ENCODE results near the gene AIRE. TPM values are rescaled to one million over a fixed set of nuclear protein-coding genes. Genes with fewer than 3 reads are reported as not detected.
"Not testable (repeated sequence)": the region's sequence is repeated elsewhere in the genome, so short reads cannot be mapped to it uniquely, and the experiment has no call there.

Gene AIRE
- 0.75 TPM for total RNA-seq

DNA sequence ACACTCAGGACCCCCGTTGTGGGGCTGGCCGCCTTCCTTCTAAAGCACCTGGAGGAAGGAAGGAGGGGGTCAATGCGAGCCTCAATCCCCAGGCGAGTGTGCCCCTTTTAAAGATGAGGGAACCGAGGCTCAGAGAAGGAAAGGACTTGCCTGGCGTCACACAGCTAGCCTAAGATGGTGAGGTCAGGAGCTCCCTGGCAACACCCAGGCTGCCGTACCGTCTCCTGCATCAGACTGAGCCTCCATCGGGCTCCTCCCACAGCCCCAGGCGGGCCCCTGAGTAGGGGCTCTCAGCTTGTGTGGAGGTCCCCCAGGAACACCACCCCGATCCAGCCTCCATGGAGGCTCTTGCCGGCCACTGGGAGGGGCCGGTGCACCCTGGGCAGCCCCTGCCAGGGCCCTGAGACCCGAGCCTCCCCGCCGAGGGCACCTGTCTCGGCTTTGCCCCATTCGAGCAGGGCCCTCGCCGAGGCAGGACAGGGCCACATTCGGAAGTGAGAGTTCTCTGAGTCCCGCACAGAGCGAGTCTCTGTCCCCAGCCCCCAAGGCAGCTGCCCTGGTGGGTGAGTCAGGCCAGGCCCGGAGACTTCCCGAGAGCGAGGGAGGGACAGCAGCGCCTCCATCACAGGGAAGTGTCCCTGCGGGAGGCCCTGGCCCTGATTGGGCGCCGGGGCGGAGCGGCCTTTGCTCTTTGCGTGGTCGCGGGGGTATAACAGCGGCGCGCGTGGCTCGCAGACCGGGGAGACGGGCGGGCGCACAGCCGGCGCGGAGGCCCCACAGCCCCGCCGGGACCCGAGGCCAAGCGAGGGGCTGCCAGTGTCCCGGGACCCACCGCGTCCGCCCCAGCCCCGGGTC is at the start of gene AIRE:
TSS of gene AIRE (plus strand) at position 739 of the 855 bp plus-strand sequence. CDS start 131 bp downstream, outside the sequence.
- DNase-seq (ENCODE audit: low spot score in 2 of 2): no peak
- TF ChIP-seq, protein P1, sequence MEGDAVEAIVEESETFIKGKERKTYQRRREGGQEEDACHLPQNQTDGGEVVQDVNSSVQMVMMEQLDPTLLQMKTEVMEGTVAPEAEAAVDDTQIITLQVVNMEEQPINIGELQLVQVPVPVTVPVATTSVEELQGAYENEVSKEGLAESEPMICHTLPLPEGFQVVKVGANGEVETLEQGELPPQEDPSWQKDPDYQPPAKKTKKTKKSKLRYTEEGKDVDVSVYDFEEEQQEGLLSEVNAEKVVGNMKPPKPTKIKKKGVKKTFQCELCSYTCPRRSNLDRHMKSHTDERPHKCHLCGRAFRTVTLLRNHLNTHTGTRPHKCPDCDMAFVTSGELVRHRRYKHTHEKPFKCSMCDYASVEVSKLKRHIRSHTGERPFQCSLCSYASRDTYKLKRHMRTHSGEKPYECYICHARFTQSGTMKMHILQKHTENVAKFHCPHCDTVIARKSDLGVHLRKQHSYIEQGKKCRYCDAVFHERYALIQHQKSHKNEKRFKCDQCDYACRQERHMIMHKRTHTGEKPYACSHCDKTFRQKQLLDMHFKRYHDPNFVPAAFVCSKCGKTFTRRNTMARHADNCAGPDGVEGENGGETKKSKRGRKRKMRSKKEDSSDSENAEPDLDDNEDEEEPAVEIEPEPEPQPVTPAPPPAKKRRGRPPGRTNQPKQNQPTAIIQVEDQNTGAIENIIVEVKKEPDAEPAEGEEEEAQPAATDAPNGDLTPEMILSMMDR (IDR thresholded peaks at IDR 0.05): no peak
- no peak within 1 kb of the TSS for H3K27ac ChIP-seq
- H3K9me3 ChIP-seq: no peaks in the 10 kb centered on the region
- H3K27me3 ChIP-seq: no peaks in the 10 kb centered on the region
- H3K36me3 ChIP-seq: no peaks in the 10 kb centered on the region
- no peaks in the 10 kb centered on the region for H3K4me1 ChIP-seq
- H3K4me3 ChIP-seq: peak within 1 kb of the TSS; percentile 15 to 35
- intact Hi-C loops (cut with DNase I): no loop called here

DNA sequence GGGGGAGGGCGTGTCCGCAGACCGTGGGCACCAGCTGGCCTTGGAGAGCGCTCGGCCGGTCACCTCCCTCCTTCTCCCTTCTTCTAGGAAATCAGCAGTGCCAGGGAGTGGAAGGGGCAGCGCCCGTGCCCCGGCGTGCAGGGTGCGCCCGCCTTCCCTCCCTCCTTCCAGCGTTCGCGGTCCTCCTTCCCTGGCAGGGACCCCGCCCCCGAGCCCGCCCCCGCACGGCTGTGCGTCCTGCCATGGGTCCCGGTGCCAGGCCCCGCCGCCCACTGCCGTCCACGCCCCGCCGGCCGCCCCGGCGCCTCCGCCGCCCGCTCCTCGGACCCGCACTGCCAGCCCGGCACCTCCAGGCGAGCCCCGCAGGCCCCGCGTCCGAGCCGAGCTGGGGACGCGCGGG is 45.3 kb upstream of the AIRE start:
- intact Hi-C loops (cut with DNase I): not testable (repeated sequence)

DNA sequence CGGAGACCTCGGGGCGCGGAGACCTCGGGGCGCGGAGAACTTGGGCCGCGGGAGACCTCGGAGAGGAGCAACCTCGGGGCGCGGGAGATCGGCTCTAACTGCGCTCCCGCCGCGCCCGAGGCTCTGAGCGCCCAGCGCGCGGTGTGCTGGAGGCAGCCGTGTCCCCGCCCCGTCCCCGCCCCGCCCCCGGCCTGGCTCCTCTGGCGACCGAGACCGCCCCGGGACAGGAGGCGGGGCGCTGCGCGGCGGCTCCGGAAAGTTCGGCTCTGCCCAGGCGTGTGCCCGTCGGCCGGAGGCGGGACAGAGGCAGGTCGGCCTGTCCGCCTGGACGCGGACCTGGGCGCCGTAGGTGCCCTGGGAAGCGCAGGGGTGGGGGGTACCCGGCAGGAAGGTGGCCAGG is 44.8 kb upstream of the AIRE start, which contains the start of gene ICOSLG:
TSS of gene ICOSLG (minus strand) at position 102 of the 400 bp plus-strand sequence. CDS start 126 bp downstream, outside the sequence.
- H3K4me3 ChIP-seq; H3K9me3 ChIP-seq; H3K27me3 ChIP-seq; intact Hi-C loops (cut with DNase I); H3K36me3 ChIP-seq; H3K27ac ChIP-seq; DNase-seq (ENCODE audit: low spot score in 2 of 2); H3K4me1 ChIP-seq: not testable (repeated sequence)

More for the DNA sequence above, 45.3 kb upstream of the AIRE start:
- H3K4me3 ChIP-seq; H3K27ac ChIP-seq; H3K36me3 ChIP-seq; H3K4me1 ChIP-seq; H3K27me3 ChIP-seq; H3K9me3 ChIP-seq; DNase-seq (ENCODE audit: low spot score in 2 of 2): not testable (repeated sequence)

DNA sequence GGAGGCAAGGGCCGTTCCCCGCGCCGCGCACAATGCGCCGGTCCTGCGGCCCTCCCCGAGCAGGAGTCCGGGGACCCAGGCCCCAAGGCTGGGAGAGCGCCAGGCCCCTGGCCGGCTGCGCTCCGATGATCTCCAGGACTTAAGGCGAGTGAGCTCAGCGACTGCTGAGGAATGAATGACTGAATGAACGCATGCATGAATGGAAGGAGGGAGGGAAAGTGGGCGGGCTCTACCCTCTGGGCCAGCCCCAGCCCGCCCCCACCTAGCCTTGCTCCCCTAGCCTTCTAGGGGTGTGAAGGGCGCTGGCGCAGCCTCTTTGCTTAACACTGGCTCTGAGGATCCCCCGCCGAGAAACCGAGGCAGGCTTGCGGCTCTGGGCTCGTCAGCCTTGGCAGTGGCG is 44.4 kb upstream of the AIRE start:
- H3K4me3 ChIP-seq; H3K4me1 ChIP-seq; H3K27ac ChIP-seq; H3K27me3 ChIP-seq; DNase-seq (ENCODE audit: low spot score in 2 of 2); H3K36me3 ChIP-seq; intact Hi-C loops (cut with DNase I); H3K9me3 ChIP-seq: not testable (repeated sequence)

DNA sequence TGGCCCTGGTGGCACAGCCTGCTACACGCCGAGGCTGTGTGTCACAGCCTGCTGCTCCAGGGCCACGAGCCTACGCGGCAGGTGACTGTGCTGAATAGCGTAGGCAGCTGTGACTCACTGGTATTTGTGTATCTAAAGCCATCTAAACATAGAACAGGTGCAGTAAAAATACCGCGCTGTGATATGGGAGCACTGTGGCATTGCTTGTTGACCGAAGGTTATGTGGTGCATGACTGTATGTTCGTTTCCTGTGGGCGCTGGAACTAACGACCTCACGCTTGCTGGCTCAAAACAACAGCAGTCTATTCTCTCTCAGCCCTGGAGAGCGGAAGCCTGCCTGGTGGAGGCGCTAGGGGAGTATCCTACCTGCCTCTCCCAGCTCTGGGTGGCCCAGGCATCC is 41.7 kb upstream of the AIRE start:
- H3K27ac ChIP-seq; H3K27me3 ChIP-seq; H3K36me3 ChIP-seq; H3K9me3 ChIP-seq; intact Hi-C loops (cut with DNase I); H3K4me1 ChIP-seq; DNase-seq (ENCODE audit: low spot score in 2 of 2); H3K4me3 ChIP-seq: not testable (repeated sequence)

DNA sequence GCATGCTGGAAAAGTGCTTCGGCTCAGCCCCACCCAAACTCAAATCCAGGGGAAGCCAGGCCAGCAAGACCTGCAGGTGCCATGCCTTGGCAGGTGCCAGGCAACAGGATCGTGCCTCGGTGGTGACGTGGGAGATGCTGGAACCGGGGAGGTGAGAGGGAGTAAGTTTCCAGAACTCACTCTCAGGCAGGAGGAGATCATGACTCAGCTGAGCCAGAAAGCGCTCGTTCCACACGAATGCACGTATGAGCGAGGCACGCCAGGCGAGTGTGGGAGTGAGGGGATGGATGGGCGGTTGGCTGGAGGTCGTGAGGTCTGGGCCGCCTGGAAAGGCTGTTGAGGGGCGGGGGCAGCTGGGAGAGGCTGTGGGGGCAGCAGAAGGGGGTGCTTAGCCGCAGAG is 37.8 kb upstream of the AIRE start:
- H3K27ac ChIP-seq; H3K9me3 ChIP-seq; DNase-seq (ENCODE audit: low spot score in 2 of 2); H3K4me1 ChIP-seq; H3K4me3 ChIP-seq; intact Hi-C loops (cut with DNase I); H3K36me3 ChIP-seq; H3K27me3 ChIP-seq: not testable (repeated sequence)

DNA sequence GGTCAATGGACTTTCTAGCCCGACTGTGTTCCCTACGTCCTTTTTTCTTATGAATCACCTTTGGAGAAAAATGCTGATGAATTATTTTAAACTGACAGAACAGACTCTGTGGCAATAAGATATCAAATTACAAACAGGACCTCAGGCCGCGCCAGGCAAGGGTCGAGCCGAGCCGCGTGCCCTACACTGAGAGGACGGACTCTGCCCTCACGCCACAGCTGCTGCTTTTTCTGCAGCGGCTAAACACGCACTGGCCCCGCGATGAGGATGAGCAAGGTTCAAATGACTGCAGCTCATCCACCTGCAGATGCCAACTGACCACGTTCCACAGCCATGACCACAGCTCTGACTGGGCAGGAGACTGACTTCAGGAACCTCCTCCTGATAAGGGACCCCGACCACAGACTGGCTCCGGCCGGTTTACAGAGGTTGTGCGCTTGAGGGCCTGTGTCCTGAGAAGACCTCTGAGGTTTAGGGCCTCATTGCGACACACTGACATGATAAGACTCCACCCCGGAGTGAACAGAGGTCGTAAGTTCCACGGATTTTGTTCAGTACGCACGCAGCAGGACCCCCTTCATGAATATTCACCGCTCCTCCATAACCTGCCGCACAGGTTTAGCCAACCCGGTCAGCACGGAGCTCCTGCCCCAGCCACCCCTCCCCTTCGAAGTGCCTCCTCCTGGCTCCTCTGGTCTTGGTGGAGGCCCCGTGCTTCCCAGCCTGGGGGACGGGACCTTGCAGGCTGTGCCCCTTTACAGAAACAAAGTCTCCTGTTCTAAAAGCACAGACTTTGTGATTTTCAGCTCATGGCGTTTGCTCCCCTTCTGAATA is 36.3 kb upstream of the AIRE start:
- H3K36me3 ChIP-seq; DNase-seq (ENCODE audit: low spot score in 2 of 2); H3K4me1 ChIP-seq; H3K9me3 ChIP-seq; H3K27me3 ChIP-seq; H3K4me3 ChIP-seq; intact Hi-C loops (cut with DNase I); H3K27ac ChIP-seq: not testable (repeated sequence)

DNA sequence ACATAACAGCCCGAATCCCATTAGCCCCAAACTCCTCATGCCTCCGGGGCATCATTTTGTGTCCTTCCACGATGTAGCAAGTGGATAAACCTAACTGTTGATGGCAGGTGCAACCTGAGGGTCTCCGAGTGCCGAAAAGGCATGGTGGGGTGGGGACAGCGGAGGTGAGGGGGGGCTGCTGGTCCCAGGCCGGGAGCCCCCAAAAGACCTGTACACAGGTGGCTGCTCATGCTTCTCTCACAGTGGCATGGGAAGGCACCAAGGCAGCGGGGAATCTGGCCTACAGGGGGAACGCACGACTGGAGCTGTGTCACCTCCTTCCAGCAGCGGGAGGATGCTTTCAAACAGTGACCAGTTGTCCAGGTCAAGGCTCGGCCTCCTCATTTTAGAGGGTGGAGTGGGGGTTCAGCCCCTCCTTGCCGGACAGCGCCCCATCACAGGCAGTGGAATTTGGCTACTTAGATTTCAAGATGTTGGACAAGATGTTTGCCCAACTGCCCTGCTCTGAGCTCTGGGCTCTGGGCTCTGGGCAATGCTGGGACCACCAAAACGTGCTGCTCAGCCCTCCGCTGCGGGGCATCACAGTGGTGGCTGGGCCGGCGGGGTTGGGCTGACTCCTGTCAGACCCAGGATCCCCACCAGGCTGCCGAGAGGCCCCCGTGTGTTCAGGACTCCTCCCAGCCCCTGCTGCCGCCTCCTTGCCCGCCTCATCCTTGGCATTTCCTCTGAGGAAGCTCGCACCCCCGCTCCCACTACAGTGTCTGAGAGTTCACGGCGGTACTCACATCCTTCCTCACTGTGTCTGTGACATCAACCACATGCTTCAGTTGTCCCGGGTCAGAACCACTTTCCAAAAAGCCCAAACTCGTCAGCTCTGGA is 31.6 kb upstream of the AIRE start:
- H3K36me3 ChIP-seq: no peaks in the 10 kb centered on the region
- no peaks in the 10 kb centered on the region for H3K4me1 ChIP-seq
- no peaks in the 10 kb centered on the region for H3K9me3 ChIP-seq
- no peaks in the 10 kb centered on the region for H3K27me3 ChIP-seq
- TF ChIP-seq, protein P1 (IDR thresholded peaks at IDR 0.05): no peak
- DNase-seq (ENCODE audit: low spot score in 2 of 2): peak in 1 of 2 donors; percentile 56
- H3K27ac ChIP-seq: no peak overlapping the region
- intact Hi-C loops (cut with DNase I): no loop called here
- H3K4me3 ChIP-seq: no peak overlapping the region
